ENCODE results near the gene MMP26.

The MMP26 gene

DNA sequence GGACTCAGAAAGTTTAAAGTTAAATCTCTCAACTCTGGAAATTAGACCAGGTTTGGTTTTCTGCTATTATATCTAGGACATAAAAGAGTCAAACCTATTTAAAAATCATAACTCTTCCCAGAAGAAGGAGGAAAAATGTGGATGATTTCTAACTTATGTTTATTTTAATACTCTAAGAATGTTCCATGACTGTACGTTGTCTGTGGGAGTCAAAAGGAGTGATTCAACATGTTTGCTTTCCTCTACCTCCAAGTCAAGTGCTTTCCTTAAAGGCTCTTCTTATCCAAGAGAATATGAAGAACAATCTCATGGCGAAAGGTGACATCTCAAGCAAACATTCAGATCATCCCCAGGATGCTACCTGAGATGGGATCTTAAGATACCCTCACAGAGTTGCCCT lies 39.2 kb upstream of the MMP26 start:
- TF ChIP-seq, protein P1, sequence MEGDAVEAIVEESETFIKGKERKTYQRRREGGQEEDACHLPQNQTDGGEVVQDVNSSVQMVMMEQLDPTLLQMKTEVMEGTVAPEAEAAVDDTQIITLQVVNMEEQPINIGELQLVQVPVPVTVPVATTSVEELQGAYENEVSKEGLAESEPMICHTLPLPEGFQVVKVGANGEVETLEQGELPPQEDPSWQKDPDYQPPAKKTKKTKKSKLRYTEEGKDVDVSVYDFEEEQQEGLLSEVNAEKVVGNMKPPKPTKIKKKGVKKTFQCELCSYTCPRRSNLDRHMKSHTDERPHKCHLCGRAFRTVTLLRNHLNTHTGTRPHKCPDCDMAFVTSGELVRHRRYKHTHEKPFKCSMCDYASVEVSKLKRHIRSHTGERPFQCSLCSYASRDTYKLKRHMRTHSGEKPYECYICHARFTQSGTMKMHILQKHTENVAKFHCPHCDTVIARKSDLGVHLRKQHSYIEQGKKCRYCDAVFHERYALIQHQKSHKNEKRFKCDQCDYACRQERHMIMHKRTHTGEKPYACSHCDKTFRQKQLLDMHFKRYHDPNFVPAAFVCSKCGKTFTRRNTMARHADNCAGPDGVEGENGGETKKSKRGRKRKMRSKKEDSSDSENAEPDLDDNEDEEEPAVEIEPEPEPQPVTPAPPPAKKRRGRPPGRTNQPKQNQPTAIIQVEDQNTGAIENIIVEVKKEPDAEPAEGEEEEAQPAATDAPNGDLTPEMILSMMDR (IDR thresholded peaks at IDR 0.05), result no peak
- no peak overlapping the region for H3K27ac Mint-ChIP-seq
- DNase-seq, result no peak
- peaks cover 41% of the 10 kb centered on the region for H3K4me1 Mint-ChIP-seq
- no peak overlapping the region for H3K4me3 Mint-ChIP-seq
- no peaks in the 10 kb centered on the region for H3K36me3 Mint-ChIP-seq (ENCODE audit: low read depth)
- H3K27me3 Mint-ChIP-seq (ENCODE audit: low read depth, poor library complexity), result no peaks in the 10 kb centered on the region
- no peaks in the 10 kb centered on the region for H3K9me3 Mint-ChIP-seq

DNA sequence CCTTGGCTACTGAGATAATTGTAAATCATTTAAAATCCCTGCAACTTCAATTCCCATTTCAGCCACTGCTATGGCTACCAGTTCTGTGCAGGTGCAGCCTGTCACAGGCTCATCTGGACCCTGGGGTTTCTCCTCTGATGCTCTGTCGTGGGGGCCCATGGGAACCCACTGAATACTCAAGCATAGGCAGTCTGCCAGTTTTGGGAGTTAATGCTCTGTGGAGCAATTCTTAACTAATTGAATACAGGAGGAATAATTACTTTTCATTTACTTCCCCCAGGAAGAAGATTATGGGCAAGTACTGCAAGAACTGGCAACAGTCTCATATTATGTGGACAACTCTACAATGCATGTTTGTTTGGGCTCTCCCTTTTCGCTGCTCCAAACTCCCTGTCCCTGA lies 32.8 kb upstream of the MMP26 start:
- Mint-ChIP-seq H3K36me3 (ENCODE audit: low read depth) (no peaks in the 10 kb centered on the region), H3K4me1 (peaks cover 25% of the 10 kb centered on the region), H3K27ac (no peak overlapping the region), H3K9me3 (no peaks in the 10 kb centered on the region), H3K4me3 (no peak overlapping the region), H3K27me3 (ENCODE audit: low read depth, poor library complexity) (no peaks in the 10 kb centered on the region)
- TF ChIP-seq, protein P1 (IDR thresholded peaks at IDR 0.05), result no peak
- no peak for DNase-seq

DNA sequence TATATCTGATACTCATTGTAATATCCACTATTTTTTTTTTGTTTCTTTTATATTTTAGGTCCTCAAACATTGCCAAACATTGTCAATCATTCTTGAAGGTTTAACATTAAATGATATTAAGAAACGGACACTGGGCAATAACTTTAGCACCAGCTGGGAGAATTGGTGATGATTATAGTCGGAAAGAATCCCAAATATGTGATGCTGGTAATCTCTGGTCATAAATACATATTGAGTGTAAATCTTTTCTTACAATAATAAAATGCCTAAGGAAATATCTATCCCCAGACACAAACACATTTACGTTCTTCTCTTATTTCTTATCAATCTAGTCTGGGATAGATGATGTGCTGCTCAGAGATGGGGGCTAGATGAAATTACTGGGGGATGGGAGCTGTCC lies 32.1 kb upstream of the MMP26 start:
- Mint-ChIP-seq H3K27me3 (ENCODE audit: low read depth, poor library complexity) (no peaks in the 10 kb centered on the region), H3K4me1 (peaks cover 25% of the 10 kb centered on the region), H3K4me3 (no peak overlapping the region), H3K9me3 (no peaks in the 10 kb centered on the region), H3K27ac (no peak overlapping the region), H3K36me3 (ENCODE audit: low read depth) (no peaks in the 10 kb centered on the region)
- DNase-seq, result no peak
- TF ChIP-seq, protein P1 (IDR thresholded peaks at IDR 0.05), result no peak

DNA sequence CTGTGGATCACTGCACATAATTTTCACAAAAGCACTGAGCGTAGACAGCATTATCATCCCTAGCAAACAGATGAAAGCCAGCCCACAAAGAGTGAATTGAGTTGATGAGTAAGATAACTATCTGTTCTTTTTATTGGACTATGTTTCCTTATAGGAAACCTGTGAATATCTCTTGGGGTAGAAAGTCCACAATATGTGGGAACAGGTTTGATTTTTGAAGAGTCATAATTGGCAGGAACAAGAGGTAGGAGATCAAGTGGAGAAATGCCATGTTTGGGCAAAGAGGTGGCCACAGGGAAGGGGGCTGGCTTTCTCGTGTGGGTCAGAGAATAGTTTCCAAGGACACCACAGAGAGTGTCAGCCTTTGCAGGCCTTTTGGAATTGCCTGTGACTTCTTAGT lies 30.8 kb upstream of the MMP26 start:
- H3K27ac Mint-ChIP-seq, result no peak overlapping the region
- H3K4me1 Mint-ChIP-seq, result peaks cover 25% of the 10 kb centered on the region
- H3K9me3 Mint-ChIP-seq, result no peaks in the 10 kb centered on the region
- TF ChIP-seq, protein P1 (IDR thresholded peaks at IDR 0.05), result no peak
- H3K27me3 Mint-ChIP-seq (ENCODE audit: low read depth, poor library complexity), result no peaks in the 10 kb centered on the region
- no peak overlapping the region for H3K4me3 Mint-ChIP-seq
- H3K36me3 Mint-ChIP-seq (ENCODE audit: low read depth), result no peaks in the 10 kb centered on the region
- no peak for DNase-seq

DNA sequence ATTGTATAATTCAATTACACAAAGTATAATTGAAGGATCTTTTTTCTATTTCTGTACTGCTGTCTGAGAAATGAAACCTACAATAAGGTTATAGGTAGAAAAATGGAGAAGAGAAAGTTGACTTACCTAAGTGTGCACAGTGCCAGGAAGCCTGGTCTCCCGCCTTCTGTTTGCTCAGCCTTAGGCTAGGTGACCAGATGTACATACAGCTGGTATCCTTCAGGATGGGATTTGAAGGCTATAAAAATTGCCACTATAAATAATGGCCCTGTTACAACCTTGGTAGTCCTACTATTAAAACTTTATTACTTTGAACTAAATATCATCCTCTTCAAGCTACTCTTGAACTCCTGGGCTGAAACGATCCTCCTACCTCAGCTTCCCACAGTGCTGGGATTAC lies 26.6 kb upstream of the MMP26 start:
- TF ChIP-seq, protein P1 (IDR thresholded peaks at IDR 0.05), result no peak
- Mint-ChIP-seq H3K4me1 (peaks cover 19% of the 10 kb centered on the region), H3K36me3 (ENCODE audit: low read depth) (no peaks in the 10 kb centered on the region), H3K4me3 (no peak overlapping the region), H3K9me3 (no peaks in the 10 kb centered on the region), H3K27ac (no peak overlapping the region), H3K27me3 (ENCODE audit: low read depth, poor library complexity) (peaks cover 1% of the 10 kb centered on the region)
- no peak for DNase-seq

DNA sequence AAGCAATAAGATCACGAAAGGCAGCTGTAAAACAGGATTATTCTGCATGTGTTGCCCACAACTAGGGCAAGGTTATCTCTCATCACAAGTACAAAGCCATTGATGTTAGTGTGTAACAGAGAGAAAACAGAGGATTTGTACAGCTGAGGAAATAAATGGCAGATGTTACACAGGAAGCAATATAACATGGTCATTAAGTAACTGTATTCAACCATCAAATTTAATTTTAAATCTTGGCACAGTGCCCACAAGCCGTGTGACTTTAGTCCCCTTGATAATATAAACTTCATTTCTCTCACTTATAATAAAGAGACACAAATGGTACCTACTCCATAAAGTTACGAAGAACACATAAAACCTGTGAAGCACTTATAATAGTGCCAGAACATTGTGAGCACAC lies 24.2 kb upstream of the MMP26 start:
- TF ChIP-seq, protein P1 (IDR thresholded peaks at IDR 0.05), result no peak
- DNase-seq, result no peak
- Mint-ChIP-seq H3K27ac (no peak overlapping the region), H3K27me3 (ENCODE audit: low read depth, poor library complexity) (peaks cover 3% of the 10 kb centered on the region), H3K36me3 (ENCODE audit: low read depth) (no peaks in the 10 kb centered on the region), H3K4me3 (no peak overlapping the region), H3K9me3 (no peaks in the 10 kb centered on the region), H3K4me1 (peaks cover 17% of the 10 kb centered on the region)

All from nephron progenitor cell (in vitro differentiated cells).